Lower leg skin (tissue), 3 donors: Measurements from ENCODE around the gene CENPP.

ENCODE experiments used
- CTCF ChIP-seq, 3 donors: fragments of 450-650 bp; IDR thresholded peaks; one replicate each; pipeline ENCODE4 v1.5.1; 2016; ENCODE audit warnings: antibody characterized with exemption in 3 of 3, mild to moderate bottlenecking in 3 of 3, moderate library complexity in 2 of 3
- POLR2A ChIP-seq, 2 donors: fragments of 450-650 bp; IDR thresholded peaks; one replicate each; pipeline ENCODE4 v1.6.1; 2016 to 2017; ENCODE audit warnings: antibody characterized with exemption in 2 of 2, mild to moderate bottlenecking in 1 of 2, moderate library complexity in 1 of 2

- TF ChIP-seq CTCF (IDR thresholded peaks at IDR 0.05) (no peak), POLR2A (IDR thresholded peaks at IDR 0.05) (no peak)
These were observed 300.7 kb downstream of the CENPP start for GRCh38 chr9:92626484-92626883.
